ENCODE results near the gene ADAMTSL1.
A peak's percentile ranks its signal among the peaks of the same experiment; 100 is the strongest.

ADAMTSL1 gene

DNA sequence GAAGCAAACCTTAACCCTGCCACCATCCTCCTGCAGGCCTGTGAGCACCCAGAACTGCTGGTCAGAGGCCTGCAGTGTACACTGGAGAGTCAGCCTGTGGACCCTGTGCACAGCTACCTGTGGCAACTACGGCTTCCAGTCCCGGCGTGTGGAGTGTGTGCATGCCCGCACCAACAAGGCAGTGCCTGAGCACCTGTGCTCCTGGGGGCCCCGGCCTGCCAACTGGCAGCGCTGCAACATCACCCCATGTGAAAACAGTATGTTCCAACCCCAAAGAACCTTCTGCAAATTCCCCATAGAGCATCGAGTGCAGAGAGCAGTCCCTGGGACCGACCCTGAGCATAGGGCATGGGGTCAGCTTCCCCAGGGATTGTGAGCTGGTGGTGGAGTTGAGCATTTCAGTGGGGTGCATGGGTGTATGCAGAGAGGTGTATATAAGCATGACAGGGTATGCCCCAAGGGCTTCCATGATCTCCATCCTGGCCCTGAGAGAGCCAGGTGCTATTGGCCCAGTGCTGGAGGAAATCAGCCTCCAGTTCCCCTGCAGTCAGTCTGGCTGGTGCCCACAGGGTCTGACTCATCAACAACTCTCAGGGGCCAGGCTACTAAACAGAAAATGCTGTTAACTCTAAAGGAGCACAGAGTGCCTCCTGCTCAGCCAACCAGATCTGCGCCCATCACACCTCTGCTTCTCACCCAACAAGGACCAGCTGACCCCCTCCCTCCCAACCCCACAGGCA is 432.9 kb downstream of the ADAMTSL1 start:
- no peaks in the 10 kb centered on the region for H3K27me3 ChIP-seq (ENCODE audit: insufficient read depth, low read length, poor library complexity)
- no peaks in the 10 kb centered on the region for H4K20me1 ChIP-seq (ENCODE audit: insufficient read depth, low read length)
- no peak for TF ChIP-seq EZH2 (IDR thresholded peaks at IDR 0.05; ENCODE audit: borderline replicate concordance, low read depth, low read length, severe bottlenecking)
- no peak for TF ChIP-seq CTCF (IDR thresholded peaks at IDR 0.05; ENCODE audit: borderline replicate concordance, extremely low read depth, low read length, poor library complexity, severe bottlenecking)
- no peaks in the 10 kb centered on the region for H3K79me2 ChIP-seq (ENCODE audit: insufficient read depth, low read length)
- H3K9me3 ChIP-seq (ENCODE audit: insufficient read depth, low read length, severe bottlenecking) = no peaks in the 10 kb centered on the region
- no peak overlapping the region for H3K9ac ChIP-seq (ENCODE audit: low read depth, low read length)
- H3K4me2 ChIP-seq (ENCODE audit: insufficient read depth, low read length) = no peak overlapping the region
- H3K4me3 ChIP-seq (ENCODE audit: low read depth in 1 of 2, low read length in 2 of 2) = no peak overlapping the region
- H3K36me3 ChIP-seq (ENCODE audit: insufficient read depth, low read length) = no peaks in the 10 kb centered on the region
- no peak for DNase-seq
- no peak overlapping the region for H2AFZ ChIP-seq (ENCODE audit: low read depth, low read length)
- peak; percentile 33; the same call in 1 of the 3 replicates for ATAC-seq (ENCODE audit: insufficient read depth, low read depth)
- no peak overlapping the region for H3K27ac ChIP-seq (ENCODE audit: low read length)
- H3K4me1 ChIP-seq (ENCODE audit: insufficient read depth, low read length) = no peaks in the 10 kb centered on the region

DNA sequence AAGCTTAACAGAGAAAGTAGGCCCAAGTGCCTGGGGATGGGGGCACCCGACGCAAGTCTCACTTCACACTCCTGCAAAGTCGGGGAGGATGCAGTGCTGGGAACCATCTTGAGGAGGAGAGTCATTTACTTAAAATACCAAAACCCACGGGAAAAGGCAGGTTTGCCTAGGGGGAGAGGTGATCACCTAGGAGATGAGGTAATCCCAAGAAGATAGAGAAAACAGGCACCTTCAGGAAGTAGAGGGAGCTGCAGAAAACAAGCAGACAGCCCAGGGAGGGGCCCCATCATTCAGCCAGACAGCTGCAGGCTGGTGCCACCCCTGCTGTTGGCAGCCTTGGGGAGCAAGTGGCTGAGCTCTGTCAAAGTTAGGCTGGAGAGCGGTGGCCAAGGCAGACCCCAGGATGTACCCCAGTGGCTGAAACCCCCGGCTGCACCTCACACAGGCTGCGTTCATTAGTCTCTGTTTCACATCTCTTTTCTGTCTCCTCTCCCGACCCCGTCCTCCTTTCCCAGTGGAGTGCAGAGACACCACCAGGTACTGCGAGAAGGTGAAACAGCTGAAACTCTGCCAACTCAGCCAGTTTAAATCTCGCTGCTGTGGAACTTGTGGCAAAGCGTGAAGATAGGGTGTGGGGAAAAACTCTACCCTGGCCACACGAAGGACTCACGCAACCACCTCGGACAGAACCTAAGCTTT is 434.1 kb downstream of the ADAMTSL1 start:
- H3K27me3 ChIP-seq (ENCODE audit: insufficient read depth, low read length, poor library complexity) = no peaks in the 10 kb centered on the region
- ATAC-seq (ENCODE audit: insufficient read depth, low read depth) = no peak
- H3K36me3 ChIP-seq (ENCODE audit: insufficient read depth, low read length) = no peaks in the 10 kb centered on the region
- H2AFZ ChIP-seq (ENCODE audit: low read depth, low read length) = no peak overlapping the region
- no peak overlapping the region for H3K4me2 ChIP-seq (ENCODE audit: insufficient read depth, low read length)
- TF ChIP-seq CTCF (IDR thresholded peaks at IDR 0.05; ENCODE audit: borderline replicate concordance, extremely low read depth, low read length, poor library complexity, severe bottlenecking) (no peak), EZH2 (IDR thresholded peaks at IDR 0.05; ENCODE audit: borderline replicate concordance, low read depth, low read length, severe bottlenecking) (no peak)
- no peak overlapping the region for H3K9ac ChIP-seq (ENCODE audit: low read depth, low read length)
- H3K4me3 ChIP-seq (ENCODE audit: low read depth in 1 of 2, low read length in 2 of 2) = no peak overlapping the region
- no peaks in the 10 kb centered on the region for H3K4me1 ChIP-seq (ENCODE audit: insufficient read depth, low read length)
- no peak overlapping the region for H3K27ac ChIP-seq (ENCODE audit: low read length)
- H3K9me3 ChIP-seq (ENCODE audit: insufficient read depth, low read length, severe bottlenecking) = no peaks in the 10 kb centered on the region
- H4K20me1 ChIP-seq (ENCODE audit: insufficient read depth, low read length) = no peaks in the 10 kb centered on the region
- H3K79me2 ChIP-seq (ENCODE audit: insufficient read depth, low read length) = no peaks in the 10 kb centered on the region
- DNase-seq = no peak

- Histone ChIP-seq H3K4me2 (ENCODE audit: insufficient read depth, low read length) (no peak overlapping the region), H2AFZ (ENCODE audit: low read depth, low read length) (no peak overlapping the region), H3K79me2 (ENCODE audit: insufficient read depth, low read length) (no peaks in the 10 kb centered on the region), H3K4me1 (ENCODE audit: insufficient read depth, low read length) (no peaks in the 10 kb centered on the region), H3K36me3 (ENCODE audit: insufficient read depth, low read length) (no peaks in the 10 kb centered on the region), H3K9me3 (ENCODE audit: insufficient read depth, low read length, severe bottlenecking) (no peaks in the 10 kb centered on the region), H3K4me3 (ENCODE audit: low read depth in 1 of 2, low read length in 2 of 2) (no peak overlapping the region), H3K27ac (ENCODE audit: low read length) (no peak overlapping the region), H3K27me3 (ENCODE audit: insufficient read depth, low read length, poor library complexity) (peaks cover 3% of the 10 kb centered on the region), H3K9ac (ENCODE audit: low read depth, low read length) (no peak overlapping the region), H4K20me1 (ENCODE audit: insufficient read depth, low read length) (no peaks in the 10 kb centered on the region)
- DNase-seq (no peak), ATAC-seq (ENCODE audit: insufficient read depth, low read depth) (no peak)
- no peak for TF ChIP-seq CTCF (IDR thresholded peaks at IDR 0.05; ENCODE audit: borderline replicate concordance, extremely low read depth, low read length, poor library complexity, severe bottlenecking)
- no peak for TF ChIP-seq EZH2 (IDR thresholded peaks at IDR 0.05; ENCODE audit: borderline replicate concordance, low read depth, low read length, severe bottlenecking)
These were observed 435.4 kb downstream of the ADAMTSL1 start for GRCh38 chr9:18909140-18910018.

All from DND-41 (cell line).